Stimulated activated CD4-positive, alpha-beta T cell treated with anti-CD3 and anti-CD28 coated beads, Interleukin-1b, Interleukin-23, amount 100 ng/mL, for 4 hours (primary cell): Measurements from ENCODE around the gene LEFTY1.
"Not testable (repeated sequence)": the region's sequence is repeated elsewhere in the genome, so short reads cannot be mapped to it uniquely, and the experiment has no call there.

ENCODE experiments used
- DNase-seq, 2 donors: peaks; one replicate each; pipeline ENCODE4 v3.0.0-alpha.2; 2020; ENCODE audit warnings: low read depth in 2 of 2

LEFTY1 gene, protein sequence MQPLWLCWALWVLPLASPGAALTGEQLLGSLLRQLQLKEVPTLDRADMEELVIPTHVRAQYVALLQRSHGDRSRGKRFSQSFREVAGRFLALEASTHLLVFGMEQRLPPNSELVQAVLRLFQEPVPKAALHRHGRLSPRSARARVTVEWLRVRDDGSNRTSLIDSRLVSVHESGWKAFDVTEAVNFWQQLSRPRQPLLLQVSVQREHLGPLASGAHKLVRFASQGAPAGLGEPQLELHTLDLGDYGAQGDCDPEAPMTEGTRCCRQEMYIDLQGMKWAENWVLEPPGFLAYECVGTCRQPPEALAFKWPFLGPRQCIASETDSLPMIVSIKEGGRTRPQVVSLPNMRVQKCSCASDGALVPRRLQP

DNA sequence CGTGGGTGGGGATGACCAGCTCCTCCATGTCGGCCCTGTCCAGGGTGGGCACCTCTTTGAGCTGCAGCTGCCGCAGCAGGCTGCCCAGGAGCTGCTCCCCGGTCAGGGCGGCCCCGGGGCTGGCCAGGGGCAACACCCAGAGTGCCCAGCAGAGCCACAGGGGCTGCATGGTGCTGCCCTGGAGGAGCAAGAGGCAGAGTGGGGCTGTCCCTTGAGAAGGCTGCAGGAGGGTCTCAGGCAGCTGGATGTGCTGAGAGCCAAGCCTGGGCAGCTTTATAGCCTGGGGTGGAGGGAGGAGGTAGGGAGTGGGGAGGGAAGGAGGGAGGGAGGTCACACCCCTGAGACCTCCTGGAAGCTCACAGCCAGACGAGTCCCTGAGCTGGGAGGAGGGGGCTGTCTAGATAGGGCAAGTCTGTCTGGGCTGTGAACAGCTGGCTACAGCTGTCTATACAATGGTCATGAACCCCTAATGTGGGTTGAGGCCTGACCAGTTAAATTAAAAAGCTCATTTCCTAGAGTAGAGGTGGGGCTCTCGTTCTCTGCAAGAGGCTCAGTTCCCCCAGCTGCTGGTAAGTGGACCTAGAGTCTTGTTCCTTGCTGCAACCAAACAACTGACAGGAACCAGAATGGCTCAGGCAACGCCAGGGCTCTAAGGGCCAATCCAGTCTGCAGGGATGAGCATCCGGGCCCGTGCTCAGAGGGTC is at the start of gene LEFTY1:
Gene LEFTY1, minus strand, starts transcription at position 249 of the 704 bp plus-strand sequence. Its CDS starts 80 bp downstream, at position 169.
- no peak for DNase-seq

DNA sequence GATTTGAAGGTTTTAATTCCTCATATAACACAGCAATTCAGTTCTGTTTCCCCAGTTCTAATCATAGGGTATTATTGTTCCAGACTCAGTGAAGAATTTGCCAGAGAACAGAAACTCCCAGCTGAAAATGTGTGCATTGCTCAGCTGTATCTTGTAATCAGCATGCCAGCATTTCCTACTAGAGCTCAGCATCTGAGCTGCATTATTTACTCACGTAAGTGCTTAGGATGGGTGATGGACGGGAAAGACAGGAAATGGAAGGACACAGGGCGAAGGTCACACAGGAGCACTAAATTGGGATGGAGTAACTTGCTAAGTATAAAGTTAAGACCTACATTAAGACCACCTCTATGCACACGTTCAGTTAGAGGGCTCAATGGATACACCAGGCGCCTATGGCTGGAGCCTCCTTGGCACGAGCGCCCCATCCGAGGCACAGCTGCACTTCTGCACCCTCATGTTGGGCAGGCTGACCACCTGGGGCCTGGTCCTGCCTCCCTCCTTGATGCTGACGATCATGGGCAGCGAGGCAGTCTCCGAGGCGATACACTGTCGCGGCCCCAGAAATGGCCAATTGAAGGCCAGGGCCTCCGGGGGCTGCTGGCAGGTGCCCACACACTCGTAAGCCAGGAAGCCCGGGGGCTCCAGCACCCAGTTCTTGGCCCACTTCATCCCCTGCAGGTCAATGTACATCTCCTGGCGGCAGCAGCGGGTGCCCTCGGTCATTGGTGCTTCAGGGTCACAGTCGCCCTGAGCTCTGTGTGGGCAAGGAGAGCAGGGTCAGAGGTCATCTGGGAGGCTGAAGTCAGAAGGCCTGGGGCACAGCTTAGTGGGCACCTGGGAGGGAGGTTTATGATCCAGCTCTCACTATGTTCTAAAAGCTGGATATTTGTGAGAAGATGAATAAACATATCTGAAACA is 48.4 kb upstream of the LEFTY1 start:
- DNase-seq = no peak

DNA sequence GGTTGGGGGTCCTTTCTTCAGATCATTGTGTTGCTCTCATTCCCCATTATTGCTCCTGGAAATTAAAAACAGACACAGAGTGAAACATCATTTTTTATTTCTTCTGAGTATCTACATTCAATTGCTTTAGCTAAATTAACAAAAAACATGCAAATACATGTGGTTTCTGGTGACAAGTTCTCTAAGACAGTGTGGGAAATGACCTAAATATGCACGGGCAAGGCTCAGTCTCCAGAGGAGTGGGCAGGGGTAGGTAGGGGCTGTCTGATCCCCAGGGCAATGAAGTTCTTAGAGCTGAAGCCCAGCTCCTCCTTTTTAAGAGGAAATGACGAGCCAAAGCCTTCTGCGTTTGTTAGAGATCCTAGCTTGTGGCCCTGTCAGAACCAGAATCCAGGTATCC is 47.6 kb upstream of the LEFTY1 start:
- DNase-seq = no peak

DNA sequence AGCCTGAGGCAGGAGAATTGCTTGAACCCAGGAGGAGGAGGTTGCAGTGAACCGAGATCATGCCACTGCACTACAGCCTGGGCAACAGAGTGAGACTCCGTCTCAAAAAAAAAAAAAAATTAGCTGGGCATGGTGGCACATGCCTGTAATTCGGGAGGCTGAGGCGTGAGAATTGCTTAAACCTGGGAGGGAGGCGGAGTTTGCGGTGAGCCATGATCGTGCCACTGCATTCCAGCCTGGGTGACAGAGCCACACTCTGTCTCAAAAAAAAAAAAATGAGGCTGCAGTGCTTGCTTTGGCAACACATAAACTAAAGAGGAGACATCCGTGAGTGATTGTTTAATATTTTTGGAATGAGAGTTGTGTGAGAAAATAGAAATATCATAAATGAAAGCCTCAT is 47.1 kb upstream of the LEFTY1 start:
- not testable (repeated sequence) for DNase-seq

DNA sequence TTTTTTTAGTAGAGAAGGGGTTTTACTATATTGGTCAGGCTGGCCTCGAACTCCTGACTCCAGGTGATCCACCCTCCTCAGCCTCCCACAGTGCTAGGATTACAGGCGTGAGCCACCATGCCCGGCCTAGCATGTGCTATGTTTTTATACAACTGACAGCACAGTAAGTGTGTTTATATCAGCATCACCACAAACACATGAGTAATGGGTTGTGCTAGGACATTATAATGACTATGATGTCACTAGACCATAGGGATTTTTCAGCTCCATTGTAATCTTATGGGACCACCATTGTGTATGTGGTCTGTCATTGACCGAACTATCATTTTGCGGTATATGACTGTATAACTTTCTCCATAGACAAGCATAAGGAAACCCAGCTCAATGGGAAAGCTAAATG is 45.8 kb upstream of the LEFTY1 start:
- DNase-seq = no peak

DNA sequence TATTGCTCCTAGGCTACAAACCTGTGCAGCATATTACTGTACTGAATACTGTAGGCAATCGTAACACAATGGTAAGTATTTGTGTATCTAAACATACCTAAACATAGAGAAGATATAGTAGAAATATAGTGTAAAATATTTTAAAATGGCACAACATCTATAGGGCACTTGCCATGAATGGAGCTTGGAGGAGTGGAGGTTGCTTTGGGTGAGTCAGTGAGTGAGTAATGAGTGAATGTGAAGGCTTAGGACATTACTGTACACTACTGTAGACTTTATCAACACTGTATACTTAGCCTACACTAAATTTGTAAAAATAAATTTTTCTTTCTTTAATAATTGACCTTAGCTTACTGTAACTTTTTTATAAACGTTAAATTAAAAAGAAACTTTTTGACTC is 44.1 kb upstream of the LEFTY1 start:
- DNase-seq = no peak

DNA sequence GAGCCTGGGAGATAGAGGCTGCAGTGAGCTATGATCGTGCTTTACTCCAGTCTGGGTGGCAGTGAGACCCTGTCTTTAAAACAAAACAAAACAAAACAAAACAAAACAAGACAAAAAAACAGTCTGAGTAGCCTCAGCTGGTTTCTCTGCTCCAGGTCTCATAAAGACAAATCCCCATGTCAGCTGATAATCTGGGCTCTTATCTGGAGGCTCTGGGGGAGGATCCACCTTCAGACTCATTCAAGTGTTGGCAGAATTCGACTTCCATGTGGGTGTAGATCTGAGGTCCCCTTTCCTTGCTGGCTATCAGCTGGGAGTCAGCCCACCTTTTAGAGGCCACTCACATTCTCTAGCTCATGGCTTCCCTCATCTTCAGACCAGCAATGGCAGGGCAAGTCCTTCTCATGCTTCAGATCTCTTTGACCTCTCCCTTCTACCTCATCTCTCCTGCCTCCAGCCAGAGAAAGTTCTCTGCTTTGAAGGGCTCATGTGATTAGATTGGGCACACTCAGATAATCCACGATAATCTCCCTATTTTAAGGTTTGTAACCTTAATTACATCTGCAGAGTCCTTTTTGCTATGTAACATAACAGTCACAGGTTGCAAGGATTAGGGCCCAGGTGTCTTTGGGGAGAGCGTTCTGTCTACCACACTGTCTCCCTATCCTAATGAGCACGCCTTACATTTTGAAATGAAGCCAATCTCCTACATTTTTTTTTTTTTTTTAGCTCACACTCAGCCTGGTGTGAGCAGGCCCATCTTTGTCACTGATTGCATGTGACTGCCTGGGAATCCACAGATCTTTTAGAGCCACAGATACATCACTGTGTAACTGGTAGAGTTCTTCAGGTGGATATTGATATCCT is 42.6 kb upstream of the LEFTY1 start:
- no peak for DNase-seq

DNA sequence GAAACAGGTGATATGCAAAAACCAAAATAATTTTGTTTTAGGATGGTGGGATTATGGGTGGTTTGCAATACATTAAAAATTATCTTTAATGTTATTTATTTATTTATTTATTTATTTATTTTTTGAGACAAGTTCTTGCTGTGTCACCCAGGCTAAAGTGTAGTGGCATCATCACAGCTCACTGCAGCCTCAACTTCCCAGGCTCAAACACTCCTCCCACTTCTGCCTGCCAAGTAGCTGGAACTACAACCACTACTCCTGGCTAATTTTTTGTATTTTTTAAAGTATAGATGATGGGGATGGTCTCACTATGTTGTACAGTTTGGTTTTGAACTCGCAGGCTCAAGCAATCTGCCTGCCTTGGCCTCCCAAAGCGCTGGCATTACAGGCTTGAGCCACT is 41.6 kb upstream of the LEFTY1 start:
- DNase-seq = no peak

DNA sequence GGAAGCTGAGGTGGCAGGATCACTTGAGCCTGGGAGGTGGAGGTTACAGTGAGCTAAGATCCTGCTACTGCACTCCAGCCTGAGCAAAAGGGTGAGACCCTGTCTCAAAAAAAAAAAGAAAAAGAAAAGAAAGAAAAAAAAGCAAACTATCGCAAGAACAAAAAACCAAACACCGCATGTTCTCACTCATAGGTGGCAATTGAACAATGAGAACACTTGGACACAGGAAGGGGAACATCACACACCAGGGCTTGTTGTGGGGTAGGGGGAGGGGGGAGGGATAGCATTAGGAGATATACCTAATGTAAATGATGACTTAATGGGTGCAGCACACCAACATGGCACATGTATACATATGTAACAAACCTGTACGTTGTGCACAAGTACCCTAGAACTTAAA is 40.5 kb upstream of the LEFTY1 start:
- not testable (repeated sequence) for DNase-seq

DNA sequence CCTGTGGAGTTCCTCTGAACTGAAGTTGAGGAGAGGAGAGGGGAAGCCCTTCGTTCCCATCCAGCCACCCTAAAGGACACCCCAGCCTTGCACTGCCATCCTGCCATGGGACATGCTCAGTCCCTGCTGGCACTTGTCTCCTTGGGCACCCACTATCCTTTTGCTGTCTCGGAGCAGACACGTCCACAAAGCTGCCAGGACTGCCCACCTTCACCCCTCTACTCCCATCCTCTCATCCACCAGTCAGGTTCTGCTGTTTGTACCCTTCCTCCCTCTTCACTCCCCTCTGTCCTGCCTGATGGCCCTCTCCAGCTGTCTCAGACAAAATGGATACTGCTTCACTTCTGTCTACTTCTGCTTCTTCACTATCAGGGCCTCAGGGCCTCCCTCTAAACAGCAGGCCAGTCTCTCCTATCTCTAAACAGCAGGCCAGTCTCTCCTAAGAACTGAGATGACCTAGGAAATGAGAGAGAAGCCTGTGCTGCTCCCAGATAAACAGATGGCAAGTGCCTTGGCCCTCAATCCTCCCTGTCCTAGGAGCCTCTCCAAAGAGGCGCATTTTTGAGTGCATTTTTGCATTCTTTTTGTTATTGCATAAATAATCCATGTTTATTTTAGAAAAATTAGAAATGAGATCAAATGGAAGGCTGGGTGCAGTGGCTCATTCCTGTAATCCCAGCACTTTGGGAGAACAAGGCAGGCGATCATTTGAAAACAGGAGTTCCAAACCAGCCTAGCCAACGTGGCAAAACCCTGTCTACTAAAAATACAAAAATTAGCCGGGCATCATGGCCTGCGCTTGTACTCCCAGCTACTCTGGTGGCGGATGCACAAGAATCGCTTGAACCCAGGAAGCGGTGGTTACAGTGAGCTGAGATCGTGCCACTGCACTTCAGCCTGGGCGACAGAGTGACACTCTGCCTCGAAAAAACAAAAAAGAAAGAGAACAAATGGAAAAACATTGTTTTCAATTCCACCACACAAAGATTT is 39.5 kb upstream of the LEFTY1 start:
- DNase-seq = no peak

DNA sequence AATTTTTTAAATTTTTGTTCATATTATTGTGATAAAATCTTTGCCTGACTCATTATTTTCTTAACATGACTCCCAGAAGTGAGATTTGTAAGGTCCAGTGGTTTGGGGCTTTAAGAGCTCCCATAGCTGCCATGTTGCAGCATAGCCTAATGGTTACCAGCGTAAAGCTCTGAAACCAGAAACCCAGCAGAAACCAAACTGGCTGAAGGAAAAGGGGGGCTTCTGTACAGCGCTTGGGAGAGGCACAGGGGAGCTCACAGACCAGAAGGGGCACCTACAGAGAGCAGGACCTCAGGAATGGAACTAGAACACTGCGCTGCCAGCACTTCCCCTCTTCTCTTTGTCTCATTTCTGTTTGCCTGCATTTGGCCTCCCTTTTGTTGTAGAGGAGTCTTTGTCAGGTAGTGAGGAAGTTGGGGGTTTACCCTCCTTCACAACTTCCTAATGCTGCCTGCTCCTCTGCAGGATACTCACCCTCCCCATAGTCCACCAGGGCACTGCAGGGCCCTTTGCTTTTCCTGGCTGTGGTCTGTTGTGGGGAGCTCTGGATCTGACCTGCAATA is 37.7 kb upstream of the LEFTY1 start:
- no peak for DNase-seq

DNA sequence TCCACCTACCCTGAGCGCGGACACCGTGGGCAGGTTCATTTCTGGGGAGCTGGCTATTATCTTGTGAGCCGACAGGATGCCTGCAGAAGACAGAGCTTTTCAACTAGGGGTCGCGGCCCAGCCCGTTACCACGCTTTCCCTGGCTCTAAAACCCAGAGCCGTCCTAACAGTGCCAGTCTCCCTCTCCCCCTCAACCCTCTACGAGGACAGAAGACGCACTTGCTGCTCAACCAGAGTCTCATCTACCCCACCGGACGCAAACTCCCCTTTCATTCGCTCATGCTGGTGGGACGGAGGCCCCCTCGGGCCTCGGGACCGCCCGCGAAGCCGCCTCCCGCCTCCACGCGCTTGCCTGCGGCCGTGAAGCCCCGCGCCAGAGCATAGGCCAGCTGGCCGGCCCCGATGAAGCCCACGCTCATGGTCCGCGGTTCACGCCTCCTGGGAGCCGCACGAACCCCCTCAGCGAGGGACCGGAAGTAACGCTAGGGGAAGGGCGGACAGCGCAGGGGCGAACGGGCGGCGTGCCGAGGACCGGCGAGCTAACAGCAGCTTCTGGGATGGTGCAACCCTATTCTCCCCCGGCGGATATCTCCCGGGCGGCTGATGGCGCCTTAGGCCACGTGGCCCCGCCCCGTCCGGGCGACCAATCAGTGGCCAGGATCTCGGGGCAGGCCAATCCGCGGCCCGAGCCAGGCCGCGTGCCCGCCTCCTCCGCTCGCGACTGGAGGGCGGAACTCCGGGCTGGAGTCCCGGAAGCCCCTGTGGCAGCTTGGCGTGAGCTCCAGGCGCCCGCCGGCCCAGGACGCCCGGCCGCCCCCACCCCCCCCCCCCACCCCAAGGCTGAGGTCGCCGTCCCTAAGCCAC is 35.0 kb upstream of the LEFTY1 start, which contains the start of gene PYCR2:
Gene PYCR2, minus strand, starts transcription at position 559 of the 864 bp plus-strand sequence. Its CDS starts 140 bp downstream, at position 419.
- DNase-seq = peak; percentile 86 to 93

DNA sequence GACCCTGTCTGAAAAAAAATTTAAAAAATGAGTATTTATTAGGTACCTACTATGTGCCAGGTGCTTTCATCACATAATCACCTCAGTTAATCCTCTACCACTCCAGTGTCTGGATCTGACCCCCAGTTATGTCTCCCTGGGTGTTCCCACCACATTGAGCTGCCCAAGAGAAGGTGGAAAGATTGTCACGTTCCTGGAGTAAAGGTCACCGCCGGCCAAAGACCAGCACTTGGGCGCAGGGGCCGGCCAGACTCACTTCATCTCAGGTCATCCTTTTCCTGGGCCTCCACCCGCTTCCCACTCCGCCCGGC is 34.4 kb upstream of the LEFTY1 start:
- no peak for DNase-seq

DNA sequence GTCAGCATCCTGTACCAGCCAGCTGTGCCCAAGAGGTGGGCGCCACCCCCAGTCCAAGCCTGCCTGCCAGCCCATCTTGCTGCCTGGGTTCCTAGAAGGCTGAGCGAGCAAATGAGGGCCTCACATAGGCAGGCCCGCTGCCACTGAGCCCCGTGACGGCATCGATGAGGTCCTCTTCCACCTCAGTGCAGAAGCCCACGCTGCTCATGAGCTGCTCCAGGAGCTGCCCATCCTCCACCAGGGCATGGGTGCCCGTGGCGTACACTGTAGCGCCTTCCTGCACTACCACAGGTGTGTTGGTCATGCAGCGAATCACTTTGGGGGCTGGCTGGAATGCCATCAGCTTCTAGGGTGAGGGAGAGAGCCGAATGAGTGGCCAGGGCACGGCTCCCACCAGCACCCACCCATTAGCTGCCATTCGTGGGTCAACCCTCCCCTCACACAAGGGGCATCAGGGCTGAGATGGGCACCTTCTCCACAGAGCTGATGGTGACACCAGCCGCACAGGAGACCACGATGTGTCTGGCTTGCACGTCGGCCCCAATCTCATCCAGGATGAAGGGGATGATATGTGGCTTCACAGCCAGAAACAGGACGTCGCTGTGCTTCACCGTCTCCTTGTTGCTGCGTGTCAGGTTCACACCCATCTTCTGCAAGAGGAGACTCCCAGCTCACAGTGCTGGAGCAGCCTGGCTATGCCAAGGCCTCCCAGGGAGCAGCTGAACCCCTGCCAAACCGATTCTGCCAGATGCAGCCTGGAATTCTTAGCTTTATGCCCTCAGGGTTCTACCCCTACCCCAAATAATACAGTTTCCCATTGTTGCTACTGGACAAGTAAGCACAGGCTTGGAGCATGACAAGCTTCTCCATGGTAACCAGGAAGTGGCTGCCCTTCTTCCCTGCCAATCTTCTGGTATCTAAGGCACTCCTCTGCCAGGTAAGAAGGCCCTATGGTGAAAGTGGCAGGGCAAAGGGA is 33.1 kb upstream of the LEFTY1 start:
- DNase-seq = no peak

DNA sequence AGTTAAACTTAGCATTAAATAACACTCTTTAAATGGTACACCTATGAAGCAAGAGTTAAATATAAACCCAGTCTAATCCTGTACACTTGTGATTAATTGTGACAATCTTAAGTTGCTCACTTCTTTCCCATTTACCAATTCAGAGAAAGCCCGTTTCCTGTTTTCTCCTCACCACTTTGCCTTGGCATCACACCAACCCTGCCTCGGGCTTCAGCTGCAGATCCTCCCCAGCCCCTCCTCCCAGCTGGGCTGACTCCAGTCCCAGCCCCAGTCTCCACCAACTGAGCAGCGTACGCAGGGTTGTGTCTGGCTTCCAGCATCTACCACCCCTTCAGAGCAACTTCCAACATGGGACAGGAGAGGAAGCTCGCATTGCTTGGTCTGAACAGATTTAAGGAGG is 31.0 kb upstream of the LEFTY1 start:
- no peak for DNase-seq

DNA sequence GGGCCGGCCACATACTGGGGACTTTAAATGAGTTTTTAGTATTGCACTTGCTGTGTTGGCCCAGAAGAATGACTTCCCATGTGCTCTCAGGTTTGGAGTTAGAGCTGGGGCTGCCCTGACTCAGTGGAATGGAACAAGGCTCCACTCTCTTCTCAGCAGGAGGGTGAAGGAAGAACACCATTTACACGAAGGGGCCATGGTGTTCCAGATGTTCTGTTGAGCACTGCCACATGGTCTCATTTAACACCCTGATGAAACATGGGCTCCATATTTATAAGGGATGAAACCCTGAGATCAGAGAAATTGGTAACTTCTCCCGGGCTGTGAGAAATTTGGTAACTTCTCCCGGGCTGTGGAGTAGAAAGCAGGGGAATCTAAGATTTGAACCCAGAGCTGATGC is 29.3 kb upstream of the LEFTY1 start:
- DNase-seq = no peak

DNA sequence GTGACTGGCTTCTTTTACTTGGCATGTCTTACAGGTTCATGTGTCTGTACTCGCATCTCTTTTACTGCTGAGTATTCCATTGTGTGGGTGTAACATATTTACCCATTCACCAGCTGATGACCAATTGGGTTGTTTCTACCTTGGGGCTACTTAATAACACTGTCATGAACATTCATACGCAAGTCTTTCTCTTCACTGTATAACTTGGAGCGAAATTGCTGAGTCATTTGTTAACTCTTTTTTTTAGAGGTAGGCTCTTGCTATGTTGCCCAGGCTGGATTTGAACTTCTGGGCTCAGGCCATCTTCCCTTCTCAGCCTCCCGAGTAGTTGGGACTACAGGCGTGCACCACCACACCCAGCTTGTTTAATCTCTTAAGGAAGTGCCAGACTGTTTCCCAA is 28.6 kb upstream of the LEFTY1 start:
- no peak for DNase-seq

DNA sequence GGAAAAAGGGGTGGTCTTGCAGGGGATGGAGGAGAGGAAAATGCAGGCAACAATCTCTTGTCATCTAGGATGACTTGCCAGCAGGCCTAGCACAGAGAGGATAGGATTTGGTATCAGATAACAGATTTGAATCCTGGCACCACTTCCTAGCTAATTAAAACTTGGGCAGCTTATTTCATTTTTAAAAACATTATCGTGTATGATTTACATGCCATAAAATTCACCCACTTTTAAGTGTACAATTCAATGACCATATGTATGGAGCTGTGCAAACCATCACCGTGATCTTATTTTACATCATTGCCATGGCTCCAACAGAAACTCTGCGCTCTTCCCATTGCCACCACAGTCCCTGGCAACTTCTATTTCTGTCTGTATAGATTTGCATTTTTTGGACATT is 28.2 kb upstream of the LEFTY1 start:
- DNase-seq = no peak
